ENCODE data around the gene CALML5.

DNA sequence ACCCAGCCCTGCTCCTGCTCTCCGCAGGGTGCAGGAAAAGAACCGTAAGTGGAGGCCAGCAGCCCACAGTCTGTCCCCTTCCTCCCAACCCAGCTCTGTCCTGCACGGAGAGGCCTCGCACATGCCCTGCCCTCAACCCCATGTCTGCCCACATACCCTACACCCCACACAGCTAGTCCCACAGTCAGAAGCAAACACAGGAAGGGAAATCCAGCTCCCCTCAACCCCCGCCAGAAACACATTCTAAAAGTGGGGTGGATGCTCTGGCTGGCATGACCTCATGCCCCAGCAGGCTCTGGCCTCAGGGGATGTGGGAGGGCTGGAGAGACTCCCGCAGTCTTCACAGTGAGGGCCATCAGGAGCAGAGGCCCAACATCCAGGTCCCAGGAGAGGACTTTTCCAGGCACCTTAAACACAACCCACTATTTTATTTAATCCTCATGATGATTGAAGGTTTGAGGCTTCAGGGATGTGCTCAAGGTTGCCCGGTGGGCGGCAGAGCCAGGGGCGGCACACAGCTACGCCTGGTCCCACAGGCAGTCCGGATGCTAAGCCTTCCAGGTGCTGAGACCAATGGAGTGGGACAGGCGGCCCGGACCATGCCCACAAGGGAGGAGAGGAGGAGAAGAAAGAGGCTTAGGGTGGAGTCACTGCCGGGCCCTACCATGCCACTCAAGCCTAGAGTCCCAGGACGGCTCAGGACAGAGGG, 29.9 kb downstream of the CALML5 start:
- TF ChIP-seq, protein P1, sequence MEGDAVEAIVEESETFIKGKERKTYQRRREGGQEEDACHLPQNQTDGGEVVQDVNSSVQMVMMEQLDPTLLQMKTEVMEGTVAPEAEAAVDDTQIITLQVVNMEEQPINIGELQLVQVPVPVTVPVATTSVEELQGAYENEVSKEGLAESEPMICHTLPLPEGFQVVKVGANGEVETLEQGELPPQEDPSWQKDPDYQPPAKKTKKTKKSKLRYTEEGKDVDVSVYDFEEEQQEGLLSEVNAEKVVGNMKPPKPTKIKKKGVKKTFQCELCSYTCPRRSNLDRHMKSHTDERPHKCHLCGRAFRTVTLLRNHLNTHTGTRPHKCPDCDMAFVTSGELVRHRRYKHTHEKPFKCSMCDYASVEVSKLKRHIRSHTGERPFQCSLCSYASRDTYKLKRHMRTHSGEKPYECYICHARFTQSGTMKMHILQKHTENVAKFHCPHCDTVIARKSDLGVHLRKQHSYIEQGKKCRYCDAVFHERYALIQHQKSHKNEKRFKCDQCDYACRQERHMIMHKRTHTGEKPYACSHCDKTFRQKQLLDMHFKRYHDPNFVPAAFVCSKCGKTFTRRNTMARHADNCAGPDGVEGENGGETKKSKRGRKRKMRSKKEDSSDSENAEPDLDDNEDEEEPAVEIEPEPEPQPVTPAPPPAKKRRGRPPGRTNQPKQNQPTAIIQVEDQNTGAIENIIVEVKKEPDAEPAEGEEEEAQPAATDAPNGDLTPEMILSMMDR (IDR thresholded peaks at IDR 0.05): no peak
- no peak for TF ChIP-seq POLR2AphosphoS5 (IDR thresholded peaks at IDR 0.05)

Measured in stomach (tissue), 4 donors.